ENCODE measurements around the gene COL1A2.

DNA sequence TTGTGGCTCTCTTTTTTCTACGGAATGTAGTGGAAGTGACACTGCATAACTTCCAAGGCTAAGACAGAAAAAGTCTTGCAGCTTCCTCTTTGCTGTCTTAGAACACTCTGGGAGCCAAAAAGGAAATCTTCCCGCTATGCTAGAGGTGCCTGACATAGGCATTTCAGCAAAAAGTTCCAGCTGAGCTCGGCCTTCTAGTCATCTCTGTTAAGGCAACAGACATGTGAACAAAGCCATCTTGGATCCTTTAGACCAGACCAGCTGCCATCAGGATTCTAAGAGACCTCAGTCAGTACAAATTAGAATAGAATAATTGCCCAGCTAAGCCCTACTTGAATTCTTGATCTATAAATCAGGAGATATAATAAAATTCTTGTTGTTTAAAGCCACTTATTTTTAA lies 16.3 kb upstream of the COL1A2 start:
- TF ChIP-seq RAD21 (IDR thresholded peaks at IDR 0.05; ENCODE audit: low read length) (no peak), POLR2A (IDR thresholded peaks at IDR 0.05; ENCODE audit: low read depth, low read length) (no peak), NFE2L2 (IDR thresholded peaks at IDR 0.05; ENCODE audit: low read depth, low read length) (no peak), RFX5 (IDR thresholded peaks at IDR 0.05; ENCODE audit: low read depth, low read length) (no peak), BHLHE40 (IDR thresholded peaks at IDR 0.05; ENCODE audit: low read depth, low read length) (no peak)
- TF ChIP-seq, protein P1, sequence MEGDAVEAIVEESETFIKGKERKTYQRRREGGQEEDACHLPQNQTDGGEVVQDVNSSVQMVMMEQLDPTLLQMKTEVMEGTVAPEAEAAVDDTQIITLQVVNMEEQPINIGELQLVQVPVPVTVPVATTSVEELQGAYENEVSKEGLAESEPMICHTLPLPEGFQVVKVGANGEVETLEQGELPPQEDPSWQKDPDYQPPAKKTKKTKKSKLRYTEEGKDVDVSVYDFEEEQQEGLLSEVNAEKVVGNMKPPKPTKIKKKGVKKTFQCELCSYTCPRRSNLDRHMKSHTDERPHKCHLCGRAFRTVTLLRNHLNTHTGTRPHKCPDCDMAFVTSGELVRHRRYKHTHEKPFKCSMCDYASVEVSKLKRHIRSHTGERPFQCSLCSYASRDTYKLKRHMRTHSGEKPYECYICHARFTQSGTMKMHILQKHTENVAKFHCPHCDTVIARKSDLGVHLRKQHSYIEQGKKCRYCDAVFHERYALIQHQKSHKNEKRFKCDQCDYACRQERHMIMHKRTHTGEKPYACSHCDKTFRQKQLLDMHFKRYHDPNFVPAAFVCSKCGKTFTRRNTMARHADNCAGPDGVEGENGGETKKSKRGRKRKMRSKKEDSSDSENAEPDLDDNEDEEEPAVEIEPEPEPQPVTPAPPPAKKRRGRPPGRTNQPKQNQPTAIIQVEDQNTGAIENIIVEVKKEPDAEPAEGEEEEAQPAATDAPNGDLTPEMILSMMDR (conservative IDR thresholded peaks at IDR 0.05; ENCODE audit: low read depth, low read length): no peak
- TF ChIP-seq, protein P2, sequence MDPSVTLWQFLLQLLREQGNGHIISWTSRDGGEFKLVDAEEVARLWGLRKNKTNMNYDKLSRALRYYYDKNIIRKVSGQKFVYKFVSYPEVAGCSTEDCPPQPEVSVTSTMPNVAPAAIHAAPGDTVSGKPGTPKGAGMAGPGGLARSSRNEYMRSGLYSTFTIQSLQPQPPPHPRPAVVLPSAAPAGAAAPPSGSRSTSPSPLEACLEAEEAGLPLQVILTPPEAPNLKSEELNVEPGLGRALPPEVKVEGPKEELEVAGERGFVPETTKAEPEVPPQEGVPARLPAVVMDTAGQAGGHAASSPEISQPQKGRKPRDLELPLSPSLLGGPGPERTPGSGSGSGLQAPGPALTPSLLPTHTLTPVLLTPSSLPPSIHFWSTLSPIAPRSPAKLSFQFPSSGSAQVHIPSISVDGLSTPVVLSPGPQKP (IDR thresholded peaks at IDR 0.05; ENCODE audit: borderline replicate concordance, low read depth, low read length): no peak
